Vagina (tissue), 2 donors: ENCODE data around the gene XRCC4.

Experiments
- CTCF ChIP-seq, 3 experiments: fragments of 450-650 bp in 2 of 3; fragments of 200-600 bp in 1 of 3; sonication (generic) in 1 of 3; IDR thresholded peaks; one replicate each; pipeline ENCODE4 v1.5.1; 2017 to 2019; ENCODE audit warnings: antibody characterized with exemption in 3 of 3, mild to moderate bottlenecking in 2 of 3, moderate library complexity in 2 of 3
- POLR2AphosphoS5 ChIP-seq, 2 donors: sonication (generic); formaldehyde crosslinking; IDR thresholded peaks; one replicate each; pipeline ENCODE4 v1.9.0; 2017; ENCODE audit warnings: antibody characterized with exemption in 2 of 2, mild to moderate bottlenecking in 2 of 2, low read depth in 1 of 2; ENCODE audit not compliant: insufficient read depth in 1 of 2

GRCh38 chr5:83342465-83342864, 265.1 kb downstream of the XRCC4 start:
- TF ChIP-seq CTCF (IDR thresholded peaks at IDR 0.05) (no peak), POLR2AphosphoS5 (IDR thresholded peaks at IDR 0.05; ENCODE audit: insufficient read depth in 1 of 2, low read depth in 1 of 2) (no peak)
